ENCODE results near the gene KYAT1. TPM values are rescaled to one million over a fixed set of nuclear protein-coding genes. Genes with fewer than 3 reads are reported as not detected.

Gene KYAT1
- total RNA-seq, 1 experiment from 2014 or later, result 14.6 TPM

DNA sequence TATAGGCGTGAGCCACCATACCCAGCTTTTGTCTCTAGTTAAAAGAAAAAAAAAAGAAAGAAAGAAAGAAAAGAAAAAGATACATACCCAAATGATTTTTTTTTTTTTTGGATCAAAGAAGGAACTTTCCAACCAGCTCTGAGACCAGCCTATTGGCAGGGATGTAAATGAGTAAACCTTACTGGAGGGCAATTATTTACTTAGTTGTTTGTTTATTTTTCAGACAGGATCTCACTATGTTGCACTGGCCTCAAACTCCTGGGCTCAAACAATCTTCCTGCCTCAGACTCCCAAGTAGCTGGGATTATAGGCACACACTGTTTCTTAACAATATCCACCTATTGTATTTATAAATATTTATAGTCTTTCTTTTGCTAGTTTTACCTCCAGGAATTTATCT lies 41.2 kb downstream of the KYAT1 start:
- no peak overlapping the region for H3K27ac ChIP-seq (ENCODE audit: insufficient read length, low read depth, low read length)
- H3K9ac ChIP-seq (ENCODE audit: extremely low read depth, insufficient read length, low read length), result no peak overlapping the region
- Mint-ChIP-seq H3K4me3 (no peak overlapping the region), H3K27ac (no peak overlapping the region), H3K9me3 (no peaks in the 10 kb centered on the region), H3K36me3 (ENCODE audit: insufficient read depth in 1 of 3, low read depth in 3 of 3) (peaks cover 7 to 20% (median 10%) of the 10 kb centered on the region in 3 experiments; a peak in 6 of 7 replicates), H3K4me1 (peaks cover 3 to 4% of the 10 kb centered on the region in 2 experiments; a peak in 1 of 4 replicates), H3K27me3 (ENCODE audit: low read depth) (no peaks in the 10 kb centered on the region)
- H2AFZ ChIP-seq (ENCODE audit: low read length), result no peak overlapping the region
- H3T11ph ChIP-seq (ENCODE audit: low read length), result no peak overlapping the region
- WGBS (ENCODE audit: extremely low coverage, insufficient read length, low lambda C conversion rate), result no CpG with 5 or more reads among the region's 1 CpG
- no peaks in the 10 kb centered on the region for H3K79me2 ChIP-seq (ENCODE audit: insufficient read depth, low read length)
- no peaks in the 10 kb centered on the region for H3K4me1 ChIP-seq (ENCODE audit: insufficient read depth, low read length)
- H3K18ac ChIP-seq (ENCODE audit: insufficient read length, low read depth, low read length), result no peak overlapping the region
- no peak overlapping the region for H4K8ac ChIP-seq (replicated peaks; ENCODE audit: insufficient read length, low read depth, low read length)
- no peak overlapping the region for H4K5ac ChIP-seq (ENCODE audit: insufficient read length, low read depth, low read length)
- H3K14ac ChIP-seq (ENCODE audit: insufficient read depth, low read length), result no peak overlapping the region
- H3K4ac ChIP-seq (ENCODE audit: low read depth, low read length), result no peak overlapping the region
- H3K9me3 ChIP-seq (ENCODE audit: control insufficient read depth, low read depth, low read length), result no peaks in the 10 kb centered on the region
- H2BK15ac ChIP-seq (ENCODE audit: low read depth, low read length), result no peak overlapping the region
- H4K91ac ChIP-seq (ENCODE audit: insufficient read length, low read depth, low read length), result no peak overlapping the region
- H4K20me1 ChIP-seq (ENCODE audit: control insufficient read depth, insufficient read depth, insufficient read length), result no peaks in the 10 kb centered on the region
- H3K79me1 ChIP-seq (ENCODE audit: insufficient read depth, low read depth, low read length, poor library complexity, severe bottlenecking), result no peaks in the 10 kb centered on the region
- no peak for DNase-seq
- no peak overlapping the region for H2BK120ac ChIP-seq (ENCODE audit: low read depth, low read length, poor library complexity, severe bottlenecking)
- H2AK5ac ChIP-seq (ENCODE audit: insufficient read length, low read length), result no peak overlapping the region
- no peak overlapping the region for H2BK5ac ChIP-seq (ENCODE audit: insufficient read length, low read length)
- H3K4me2 ChIP-seq (ENCODE audit: insufficient read depth, insufficient read length, low read length), result no peak overlapping the region
- H3K23me2 ChIP-seq (ENCODE audit: insufficient read length, low read depth, low read length, poor library complexity, severe bottlenecking), result no peaks in the 10 kb centered on the region
- H2BK20ac ChIP-seq (ENCODE audit: low read depth, low read length, poor library complexity, severe bottlenecking), result no peak overlapping the region
- H2BK12ac ChIP-seq (ENCODE audit: insufficient read length, low read depth, low read length), result no peak overlapping the region
- H3K56ac ChIP-seq (ENCODE audit: insufficient read length, low read depth, low read length), result no peak overlapping the region
- no peak for TF ChIP-seq CTCF (conservative IDR thresholded peaks at IDR 0.05)
- no peaks in the 10 kb centered on the region for H3K27me3 ChIP-seq (ENCODE audit: insufficient read depth, low read length)
- H3K23ac ChIP-seq (ENCODE audit: insufficient read length, low read depth, low read length), result no peak overlapping the region
